Middle frontal gyrus (tissue), 1 donor: Measurements from ENCODE around the gene GJB1.
"Not testable (repeated sequence)": the region's sequence is repeated elsewhere in the genome, so short reads cannot be mapped to it uniquely, and the experiment has no call there.

ENCODE experiments used
- DNase-seq: peaks from one replicate; pipeline ENCODE4 v3.0.0-alpha.2; 2015; ENCODE audit warnings: low spot score; ENCODE audit errors: extremely low spot score

Gene GJB1

GRCh38 chrX:71222929-71223328 lies at the start of gene GJB1:
Gene GJB1 (plus strand): TSS chrX:71223224. CDS start chrX:71223708, 484 bp downstream.
- DNase-seq = peak; percentile 9

GRCh38 chrX:71173440-71173839 lies 49.6 kb upstream of the GJB1 start:
- DNase-seq = no peak

GRCh38 chrX:71174795-71175194 lies 48.2 kb upstream of the GJB1 start:
- DNase-seq = no peak

GRCh38 chrX:71175531-71175930 lies 47.5 kb upstream of the GJB1 start:
- DNase-seq = no peak

GRCh38 chrX:71177327-71177726 lies 45.7 kb upstream of the GJB1 start:
- DNase-seq = no peak

GRCh38 chrX:71178908-71179307 lies 44.1 kb upstream of the GJB1 start:
- DNase-seq = peak; percentile 41

GRCh38 chrX:71180579-71181265 lies 42.3 kb upstream of the GJB1 start:
- DNase-seq = not testable (repeated sequence)

GRCh38 chrX:71181558-71181909 lies 41.5 kb upstream of the GJB1 start:
- no peak for DNase-seq

- peak; percentile 83 for DNase-seq
Measured at GRCh38 chrX:71181910-71182799, 40.9 kb upstream of the GJB1 start.

- DNase-seq = no peak
Measured at GRCh38 chrX:71182871-71183270, 40.2 kb upstream of the GJB1 start.

GRCh38 chrX:71183341-71183740 lies 39.7 kb upstream of the GJB1 start:
- DNase-seq = no peak

- DNase-seq = no peak
Measured at GRCh38 chrX:71184092-71184491, 38.9 kb upstream of the GJB1 start.

- no peak for DNase-seq
Measured at GRCh38 chrX:71184803-71185495, 38.1 kb upstream of the GJB1 start.

- no peak for DNase-seq
Measured at GRCh38 chrX:71191248-71191647, 31.8 kb upstream of the GJB1 start.

GRCh38 chrX:71195964-71196649 lies 26.9 kb upstream of the GJB1 start:
- DNase-seq = no peak

GRCh38 chrX:71198066-71198465 lies 25.0 kb upstream of the GJB1 start:
- DNase-seq = no peak

- no peak for DNase-seq
Measured at GRCh38 chrX:71199252-71200008, 23.6 kb upstream of the GJB1 start.

GRCh38 chrX:71210816-71211215 lies 12.2 kb upstream of the GJB1 start:
- no peak for DNase-seq

GRCh38 chrX:71212536-71212935 lies 10.5 kb upstream of the GJB1 start:
- DNase-seq = no peak

GRCh38 chrX:71214152-71214551 lies 8.9 kb upstream of the GJB1 start:
- no peak for DNase-seq
